Activated CD8-positive, alpha-beta memory T cell treated with anti-CD3 and anti-CD28 coated beads, Interleukin-2, amount 50 U/mL, for 24 hours (primary cell): ENCODE results near the gene PDRG1.

Experiments used
- DNase-seq: peaks from one replicate; pipeline ENCODE4 v3.0.0-alpha.2; 2020; ENCODE audit errors: extremely low read depth

PDRG1 gene

DNA sequence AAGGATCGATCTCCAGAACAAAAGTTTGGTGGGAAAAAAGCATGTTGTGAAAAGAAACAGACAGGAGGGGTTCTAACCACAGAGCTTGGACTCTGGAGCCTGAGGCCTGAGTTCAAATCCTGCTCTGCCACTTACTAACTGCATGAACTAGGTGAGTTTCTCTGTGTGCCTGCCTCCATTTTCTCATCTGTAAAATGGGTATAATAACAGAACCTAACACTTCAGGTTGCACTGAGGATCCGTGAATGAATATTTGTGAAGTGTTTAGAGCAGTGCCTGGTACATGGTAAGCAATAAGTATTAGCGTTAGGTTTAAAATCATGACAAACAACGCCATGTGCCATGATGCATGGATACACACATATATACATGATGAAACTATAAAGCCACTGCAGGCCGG, 44.8 kb downstream of the PDRG1 start:
- DNase-seq = no peak

DNA sequence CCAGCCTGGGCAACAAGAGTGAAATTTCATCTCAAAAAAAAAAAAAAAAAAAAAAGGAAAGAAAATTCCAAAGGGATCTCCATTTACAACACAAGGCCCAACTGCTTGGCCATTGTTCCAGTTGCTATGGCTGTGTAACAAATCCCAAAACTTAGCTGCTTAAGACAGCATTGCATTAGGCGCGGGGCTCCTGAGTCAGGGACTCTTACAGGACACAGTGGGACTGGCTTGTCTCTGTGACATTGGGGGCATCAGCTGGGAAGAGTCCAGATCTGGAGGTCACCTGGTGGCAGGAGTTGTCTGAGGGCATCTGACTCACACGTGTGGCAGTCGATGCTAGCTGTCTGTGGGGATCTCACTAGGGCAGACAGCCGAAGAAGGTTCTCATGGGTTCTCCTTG, 45.8 kb downstream of the PDRG1 start:
- no peak for DNase-seq

DNA sequence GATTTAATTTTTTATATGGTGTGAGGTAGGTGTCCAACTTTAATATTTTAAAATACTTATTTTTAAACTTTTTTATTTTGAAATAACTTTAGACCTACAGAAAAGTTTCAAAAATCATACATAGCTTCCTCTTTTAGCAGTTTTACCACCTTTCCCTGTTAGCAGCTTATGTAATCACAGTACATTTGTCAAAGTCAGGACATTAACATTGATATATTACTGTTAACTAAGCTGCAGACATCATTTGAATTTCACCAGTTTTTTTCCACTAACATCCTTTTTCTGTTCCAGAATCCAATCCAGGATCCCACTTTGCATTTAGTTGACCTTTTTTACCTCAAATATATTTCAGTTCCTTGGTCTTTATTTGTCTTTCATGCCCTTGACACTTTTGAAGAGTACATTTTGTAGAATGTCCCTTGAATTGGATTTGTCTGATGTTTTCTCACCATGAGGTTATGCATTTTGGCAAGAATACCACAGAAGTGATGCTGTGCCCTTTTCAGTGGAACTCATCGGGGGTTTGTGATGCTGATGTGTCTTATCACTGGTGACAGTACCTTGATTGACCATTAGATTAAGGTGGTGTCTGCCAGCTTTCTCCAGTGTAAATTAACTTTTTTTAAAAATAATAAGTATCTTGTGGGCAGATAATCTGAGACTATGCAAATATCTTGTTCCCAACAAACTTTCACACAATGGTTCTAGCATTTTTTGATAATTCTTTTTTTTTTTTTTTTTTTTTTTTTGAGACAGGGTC, 48.0 kb downstream of the PDRG1 start:
- no peak for DNase-seq

DNA sequence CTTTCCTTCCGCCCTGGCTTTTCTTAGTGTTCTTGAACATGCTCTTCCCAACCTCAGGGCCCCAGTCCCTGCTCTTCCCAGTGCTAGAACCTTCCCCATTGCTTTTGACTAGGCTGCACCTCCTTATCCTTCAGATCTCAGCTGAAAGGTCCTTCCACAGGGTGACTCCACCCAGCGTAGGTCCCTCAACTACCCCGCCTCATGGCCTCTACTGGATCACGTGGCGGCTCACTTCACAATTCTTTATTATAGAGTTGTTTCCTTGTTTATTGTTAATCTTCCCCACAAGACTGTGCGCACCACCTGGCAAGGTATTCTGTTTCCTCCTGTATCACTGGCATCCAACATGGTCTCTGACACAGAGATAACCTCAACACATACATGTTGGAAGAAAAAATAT, 50.2 kb downstream of the PDRG1 start:
- DNase-seq = no peak

DNA sequence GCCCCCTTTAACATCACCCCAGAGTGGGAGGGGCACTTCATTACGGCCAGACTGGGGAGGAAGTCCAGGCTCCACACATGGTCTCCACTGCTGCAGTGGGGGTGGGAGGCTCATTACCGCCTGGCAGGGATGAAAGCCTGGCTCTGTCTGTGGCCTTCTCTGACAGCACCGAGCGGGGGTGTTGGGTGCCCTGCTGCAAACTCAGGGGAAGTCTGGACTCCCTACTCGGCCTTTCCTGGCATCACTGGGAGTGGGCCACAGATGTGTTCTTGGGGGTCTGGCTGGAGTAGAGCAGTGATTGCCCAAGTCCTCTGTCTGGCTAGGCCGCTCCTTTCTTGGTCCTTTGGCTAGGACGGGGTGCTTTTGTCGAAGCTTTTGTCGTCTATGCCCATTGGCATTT, 54.3 kb downstream of the PDRG1 start:
- DNase-seq = no peak

DNA sequence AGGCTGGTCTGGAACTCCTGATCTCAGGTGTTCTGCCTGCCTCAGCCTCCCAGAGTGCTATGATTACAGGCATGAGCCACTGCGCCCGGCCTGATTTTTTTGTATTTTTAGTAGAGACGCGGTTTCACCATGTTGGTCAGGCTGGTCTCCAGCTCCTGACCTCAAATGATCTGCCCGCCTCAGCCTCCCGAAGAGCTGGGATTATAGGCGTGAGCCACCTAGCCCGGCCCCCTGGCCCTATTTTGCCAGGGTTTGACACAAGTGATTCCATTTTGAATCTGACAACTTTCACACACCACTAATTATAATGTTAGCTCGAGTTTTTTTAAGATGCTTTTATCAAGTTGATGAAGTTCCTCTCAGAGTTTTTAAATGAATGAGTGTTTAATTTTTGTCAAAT, 55.8 kb downstream of the PDRG1 start:
- DNase-seq = no peak

- DNase-seq = no peak
Observed at GRCh38 chr20:31894980-31895675, 56.7 kb downstream of the PDRG1 start.
